MCF 10A (cell line): ENCODE measurements around the gene DCP1A. TPM values are rescaled to one million over a fixed set of nuclear protein-coding genes. Genes with fewer than 3 reads are reported as not detected.

Source experiments
- BruUV-seq: library from RNA; stranded (reverse); fragments of 400-500 nt; replicated peaks from 2 replicates; lab custom pipeline; 2021; lab: Mats Ljungman, UMichigan
- CTCF ChIA-PET: fragments of 300-600 bp; sonication (Branson Sonifier 250); formaldehyde crosslinking; extraction: SDS; loops from one replicate; lab custom pipeline; 2021; ENCODE audit warnings: antibody characterized with exemption, inconsistent platforms; lab: Yijun Ruan, JAX
- POLR2A ChIA-PET: fragments of 300-600, 350-650 bp; sonication (Branson Sonifier 250); formaldehyde crosslinking; extraction: SDS; loops from one replicate; lab custom pipeline; 2020; ENCODE audit warnings: antibody characterized with exemption, inconsistent platforms; lab: Yijun Ruan, JAX
- DNase-seq: peaks from one replicate; pipeline ENCODE4 v3.0.0-alpha.2; 2018; ENCODE audit not compliant: unreplicated experiment
- H3K27ac Mint-ChIP-seq: one replicate; pipeline ENCODE4 v1.8.0; 2022; ENCODE audit warnings: mild to moderate bottlenecking, low read depth, mixed read lengths; ENCODE audit not compliant: unreplicated experiment
- H3K27me3 Mint-ChIP-seq: one replicate; pipeline ENCODE4 v1.8.0; 2022; ENCODE audit warnings: mixed read lengths; ENCODE audit not compliant: insufficient read depth, unreplicated experiment
- H3K36me3 Mint-ChIP-seq: one replicate; pipeline ENCODE4 v1.8.0; 2022; ENCODE audit warnings: mild to moderate bottlenecking, moderate library complexity, mixed read lengths; ENCODE audit not compliant: insufficient read depth, unreplicated experiment
- H3K4me1 Mint-ChIP-seq: one replicate; pipeline ENCODE4 v1.8.0; 2022; ENCODE audit warnings: mixed read lengths; ENCODE audit not compliant: insufficient read depth, unreplicated experiment
- H3K4me3 Mint-ChIP-seq: one replicate; pipeline ENCODE4 v1.8.0; 2022; ENCODE audit warnings: mild to moderate bottlenecking, moderate library complexity, mixed read lengths; ENCODE audit not compliant: unreplicated experiment
- H3K9me3 Mint-ChIP-seq: one replicate; pipeline ENCODE4 v1.8.0; 2022; ENCODE audit warnings: mixed read lengths; ENCODE audit not compliant: unreplicated experiment
- CTCF ChIP-seq: fragments of 200-600 bp; IDR thresholded peaks from one replicate; pipeline ENCODE4 v1.8.0; 2022; ENCODE audit warnings: antibody characterized with exemption, mild to moderate bottlenecking; ENCODE audit not compliant: unreplicated experiment
- intact Hi-C: fragments of 100-400 bp; cut with micrococcal nuclease; formaldehyde crosslinking; loops from 2 replicates; pipeline ENCODE4 v1.14.1; 2022
- total RNA-seq: library from RNA; stranded (reverse); gene quantifications from 2 replicates; pipeline ENCODE4 v1.2.3, GENCODE V29; 2022

The DCP1A gene
- total RNA-seq, 1 experiment from 2014 or later: 22.1 TPM

GRCh38 chr3:53346922-53347260, 452 bp downstream of the DCP1A start:
- H3K4me1 Mint-ChIP-seq: peaks cover 16% of the 10 kb centered on the region
- no peak for TF ChIP-seq CTCF
- H3K27me3 Mint-ChIP-seq: no peaks in the 10 kb centered on the region
- intact Hi-C loops: no loop called here
- CTCF ChIA-PET: interaction anchor here (0.8 to 2.3 kb wide), 3 partner anchors 12 to 128 kb away, joined by 3 to 5 read pairs (median 4); no protein-coding TSS in a partner anchor
- H3K4me3 Mint-ChIP-seq: peak overlapping the region; percentile 99
- peak overlapping the region; percentile 99 for H3K27ac Mint-ChIP-seq
- POLR2A ChIA-PET: interaction anchor here (0.7 to 3.7 kb wide), 20 partner anchors 10 to 696 kb away, joined by 3 to 36 read pairs (median 5); partner anchors contain the start of genes PRKCD and SELENOK
- no peak for DNase-seq
- H3K36me3 Mint-ChIP-seq: peaks cover 28% of the 10 kb centered on the region
- no peaks in the 10 kb centered on the region for H3K9me3 Mint-ChIP-seq
- no TSS peak for BruUV-seq

- ChIA-PET CTCF (interaction anchor here (0.8 to 2.3 kb wide), 3 partner anchors 12 to 127 kb away, joined by 3 to 5 read pairs (median 4); no protein-coding TSS in a partner anchor), POLR2A (interaction anchor here (0.6 to 3.7 kb wide), 14 partner anchors 10 to 545 kb away, joined by 3 to 36 read pairs (median 6); partner anchors contain the start of genes PRKCD and SELENOK)
- H3K27ac Mint-ChIP-seq: peak overlapping the region; percentile 99
- H3K4me3 Mint-ChIP-seq: peak overlapping the region; percentile 99
- peaks cover 16% of the 10 kb centered on the region for H3K4me1 Mint-ChIP-seq
- intact Hi-C loops: no loop called here
- peak; percentile 12 for DNase-seq
- TSS peak; percentile 44 for BruUV-seq
- no peak for TF ChIP-seq CTCF
- H3K27me3 Mint-ChIP-seq: no peaks in the 10 kb centered on the region
- no peaks in the 10 kb centered on the region for H3K9me3 Mint-ChIP-seq
- H3K36me3 Mint-ChIP-seq: peaks cover 28% of the 10 kb centered on the region
Measured at GRCh38 chr3:53346514-53346913, 829 bp downstream of the DCP1A start.

- H3K27ac Mint-ChIP-seq: peak overlapping the region; percentile 7
- CTCF ChIA-PET: interaction anchor here (0.7 to 1.2 kb wide), 3 partner anchors 9 to 122 kb away, joined by 4 to 6 read pairs (median 4); no protein-coding TSS in a partner anchor
- H3K27me3 Mint-ChIP-seq: no peaks in the 10 kb centered on the region
- no TSS peak for BruUV-seq
- no peak overlapping the region for H3K4me3 Mint-ChIP-seq
- no peak for DNase-seq
- POLR2A ChIA-PET: interaction anchor here (0.8 kb wide), 1 partner anchor 88 kb away, joined by 3 read pairs; no protein-coding TSS in a partner anchor
- TF ChIP-seq CTCF: no peak
- intact Hi-C loops: no loop called here
- H3K4me1 Mint-ChIP-seq: peaks cover 16% of the 10 kb centered on the region
- H3K36me3 Mint-ChIP-seq: peaks cover 50% of the 10 kb centered on the region
- no peaks in the 10 kb centered on the region for H3K9me3 Mint-ChIP-seq
Measured at GRCh38 chr3:53342353-53342752, 5.0 kb downstream of the DCP1A start.

- no peak overlapping the region for H3K27ac Mint-ChIP-seq
- peaks cover 2% of the 10 kb centered on the region for H3K4me1 Mint-ChIP-seq
- POLR2A ChIA-PET: interaction anchor here (1.4 kb wide), 1 partner anchor 10 kb away, joined by 5 read pairs; the partner anchor contains the start of gene DCP1A
- TF ChIP-seq CTCF: no peak
- H3K27me3 Mint-ChIP-seq: no peaks in the 10 kb centered on the region
- CTCF ChIA-PET: interaction anchor here (0.6 kb wide), 2 partner anchors 11 to 90 kb away, joined by 3 read pairs; no protein-coding TSS in a partner anchor
- no peak for DNase-seq
- no peaks in the 10 kb centered on the region for H3K9me3 Mint-ChIP-seq
- no peak overlapping the region for H3K4me3 Mint-ChIP-seq
- intact Hi-C loops: no loop called here
- peaks cover 70% of the 10 kb centered on the region for H3K36me3 Mint-ChIP-seq
- BruUV-seq: no TSS peak
Measured at GRCh38 chr3:53337167-53337940, 10.0 kb downstream of the DCP1A start.
